HL-60 (cell line): ENCODE results near the gene CTIF.

ENCODE experiments used
- DNase-seq, 2 experiments: peaks; one replicate each; pipeline ENCODE4 v3.0.0-alpha.2; 2010 to 2020; ENCODE audit warnings: low read depth in 1 of 2, low spot score in 1 of 2
- H3K27ac ChIP-seq: fragments of 250-450 bp; sonication (Bioruptor Pico); replicated peaks from 2 replicates; pipeline ENCODE4 v1.5.1; 2020; ENCODE audit warnings: mild to moderate bottlenecking, moderate library complexity
- H3K27me3 ChIP-seq: fragments of 250-450 bp; sonication (Bioruptor Pico); 2 replicates; pipeline ENCODE4 v1.5.1; 2021; ENCODE audit warnings: mild to moderate bottlenecking, moderate library complexity; ENCODE audit not compliant: insufficient read depth, poor library complexity, severe bottlenecking
- H3K4me3 ChIP-seq: replicated peaks from 2 replicates; pipeline ENCODE4 v1.5.1; 2011; ENCODE audit warnings: mild to moderate bottlenecking, control low read depth, low read length; ENCODE audit not compliant: insufficient read depth
- CTCF ChIP-seq: IDR thresholded peaks from one replicate; pipeline ENCODE4 v1.5.1; 2011; ENCODE audit warnings: low read length, control low read depth, inconsistent platforms; ENCODE audit not compliant: insufficient read depth
- GABPA ChIP-seq: IDR thresholded peaks from 2 replicates; pipeline ENCODE4 v1.6.1; 2012; ENCODE audit warnings: low read depth
- POLR2AphosphoS5 ChIP-seq: IDR thresholded peaks from 2 replicates; pipeline ENCODE4 v1.6.1; 2012; ENCODE audit warnings: low read depth
- REST ChIP-seq: IDR thresholded peaks from 2 replicates; pipeline ENCODE4 v1.6.1; 2012; ENCODE audit warnings: low read depth; ENCODE audit not compliant: insufficient replicate concordance
- SPI1 ChIP-seq: IDR thresholded peaks from 2 replicates; pipeline ENCODE4 v1.6.1; 2012; ENCODE audit warnings: low read depth, mild to moderate bottlenecking, borderline replicate concordance

CTIF gene

GRCh38 chr18:48683661-48684060 lies 144.8 kb downstream of the CTIF start:
- Histone ChIP-seq H3K27ac (no peak overlapping the region), H3K27me3 (no peaks in the 10 kb centered on the region), H3K4me3 (no peak overlapping the region)
- no peak for DNase-seq
- no peak for TF ChIP-seq CTCF
- TF ChIP-seq SPI1 = no peak
- TF ChIP-seq REST = no peak
- no peak for TF ChIP-seq GABPA
- no peak for TF ChIP-seq POLR2AphosphoS5

- Histone ChIP-seq H3K4me3 (no peak overlapping the region), H3K27me3 (no peaks in the 10 kb centered on the region), H3K27ac (no peak overlapping the region)
- DNase-seq = no peak
- TF ChIP-seq POLR2AphosphoS5 (no peak), REST (no peak), SPI1 (no peak), CTCF (no peak), GABPA (no peak)
Observed at GRCh38 chr18:48687346-48688042, 148.7 kb downstream of the CTIF start.

- H3K27ac ChIP-seq = no peak overlapping the region
- TF ChIP-seq POLR2AphosphoS5 (no peak), GABPA (no peak), CTCF (no peak), SPI1 (no peak), REST (no peak)
- no peak for DNase-seq
- no peaks in the 10 kb centered on the region for H3K27me3 ChIP-seq
- H3K4me3 ChIP-seq = no peak overlapping the region
Observed at GRCh38 chr18:48688961-48689360, 150.1 kb downstream of the CTIF start.
